A549 (cell line): ENCODE results near the gene PGRMC1.

Experiments used
- BCL3 ChIP-seq: fragments of >200 bp; sonication (Bioruptor Twin); formaldehyde crosslinking; IDR thresholded peaks from 3 replicates; pipeline ENCODE4 v1.6.1; 2016
- CEBPB ChIP-seq, 2 experiments: fragments of >200 bp in 1 of 2; sonication (Bioruptor Twin) in 1 of 2; formaldehyde crosslinking in 1 of 2; IDR thresholded peaks; 2 replicates each; pipeline ENCODE4 v1.6.1; 2012 to 2016
- CHD2 ChIP-seq: fragments of 150-350 bp; IDR thresholded peaks from 2 replicates; pipeline ENCODE4 v1.6.1; 2014; ENCODE audit warnings: low read length; ENCODE audit not compliant: partially characterized antibody
- CTCF ChIP-seq: fragments of >200 bp; sonication (Bioruptor Twin); formaldehyde crosslinking; IDR thresholded peaks from 3 replicates; pipeline ENCODE4 v1.5.1; 2016
- MAX ChIP-seq: IDR thresholded peaks from 2 replicates; pipeline ENCODE4 v1.6.1; 2012
- NFE2L2 ChIP-seq: fragments of 150-350 bp; conservative IDR thresholded peaks from 2 replicates; pipeline ENCODE4 v1.6.1; 2014; ENCODE audit warnings: low read length
- POLR2A ChIP-seq: IDR thresholded peaks from 2 replicates; pipeline ENCODE4 v1.6.1; 2012; ENCODE audit warnings: mild to moderate bottlenecking, low read length
- RNF2 ChIP-seq: fragments of 200-600 bp; sonication (generic); IDR thresholded peaks from 2 replicates; pipeline ENCODE4 v1.6.1; 2016; ENCODE audit warnings: low read depth, mild to moderate bottlenecking, antibody characterized with exemption, moderate library complexity, borderline replicate concordance
- TF ChIP-seq, protein P1 (sequence below): fragments of 250-450 bp; sonication (Bioruptor Pico); IDR thresholded peaks from 2 replicates; pipeline ENCODE4 v1.5.0; 2020; ENCODE audit warnings: low read depth, mild to moderate bottlenecking, moderate library complexity
- TF ChIP-seq, protein P2 (sequence below): fragments of 250-450 bp; sonication (Bioruptor Pico); IDR thresholded peaks from 2 replicates; pipeline ENCODE4 v1.5.0; 2021; ENCODE audit warnings: mild to moderate bottlenecking, moderate library complexity, borderline replicate concordance

DNA sequence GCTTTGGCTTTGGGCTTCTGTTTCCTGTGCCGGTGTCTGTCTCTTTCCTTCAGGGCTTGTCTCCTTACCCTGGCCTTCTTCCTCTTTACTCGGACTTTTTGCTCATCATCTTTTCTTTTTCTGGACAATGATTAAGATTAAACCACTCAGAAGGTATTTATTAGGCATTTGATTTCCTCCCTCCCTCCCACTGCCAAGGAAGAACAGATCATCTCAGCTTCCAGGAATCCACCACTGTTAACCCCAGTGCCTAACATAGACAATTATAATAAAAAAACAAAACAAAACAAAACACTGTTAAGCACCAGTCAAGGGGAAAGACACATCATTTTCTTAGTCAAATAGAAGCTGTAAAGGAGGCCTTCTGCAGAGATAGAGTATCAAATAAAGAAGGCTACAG is 16.6 kb downstream of the PGRMC1 start:
- TF ChIP-seq CTCF: no peak
- no peak for TF ChIP-seq MAX
- no peak for TF ChIP-seq BCL3
- TF ChIP-seq CHD2: no peak
- no peak for TF ChIP-seq POLR2A
- TF ChIP-seq RNF2: no peak
- TF ChIP-seq CEBPB (IDR thresholded peaks at IDR 0.05): no peak
- no peak for TF ChIP-seq NFE2L2
- TF ChIP-seq, protein P1, sequence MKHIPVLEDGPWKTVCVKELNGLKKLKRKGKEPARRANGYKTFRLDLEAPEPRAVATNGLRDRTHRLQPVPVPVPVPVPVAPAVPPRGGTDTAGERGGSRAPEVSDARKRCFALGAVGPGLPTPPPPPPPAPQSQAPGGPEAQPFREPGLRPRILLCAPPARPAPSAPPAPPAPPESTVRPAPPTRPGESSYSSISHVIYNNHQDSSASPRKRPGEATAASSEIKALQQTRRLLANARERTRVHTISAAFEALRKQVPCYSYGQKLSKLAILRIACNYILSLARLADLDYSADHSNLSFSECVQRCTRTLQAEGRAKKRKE (CRISPR knock-in tag): no peak
- TF ChIP-seq, protein P2, sequence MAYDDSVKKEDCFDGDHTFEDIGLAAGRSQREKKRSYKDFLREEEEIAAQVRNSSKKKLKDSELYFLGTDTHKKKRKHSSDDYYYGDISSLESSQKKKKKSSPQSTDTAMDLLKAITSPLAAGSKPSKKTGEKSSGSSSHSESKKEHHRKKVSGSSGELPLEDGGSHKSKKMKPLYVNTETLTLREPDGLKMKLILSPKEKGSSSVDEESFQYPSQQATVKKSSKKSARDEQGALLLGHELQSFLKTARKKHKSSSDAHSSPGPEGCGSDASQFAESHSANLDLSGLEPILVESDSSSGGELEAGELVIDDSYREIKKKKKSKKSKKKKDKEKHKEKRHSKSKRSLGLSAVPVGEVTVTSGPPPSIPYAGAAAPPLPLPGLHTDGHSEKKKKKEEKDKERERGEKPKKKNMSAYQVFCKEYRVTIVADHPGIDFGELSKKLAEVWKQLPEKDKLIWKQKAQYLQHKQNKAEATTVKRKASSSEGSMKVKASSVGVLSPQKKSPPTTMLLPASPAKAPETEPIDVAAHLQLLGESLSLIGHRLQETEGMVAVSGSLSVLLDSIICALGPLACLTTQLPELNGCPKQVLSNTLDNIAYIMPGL (CRISPR knock-in tag): no peak
